ENCODE measurements around the gene VPREB1.
"Not testable (repeated sequence)": the region's sequence is repeated elsewhere in the genome, so short reads cannot be mapped to it uniquely, and the experiment has no call there.

VPREB1 gene, protein sequence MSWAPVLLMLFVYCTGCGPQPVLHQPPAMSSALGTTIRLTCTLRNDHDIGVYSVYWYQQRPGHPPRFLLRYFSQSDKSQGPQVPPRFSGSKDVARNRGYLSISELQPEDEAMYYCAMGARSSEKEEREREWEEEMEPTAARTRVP

DNA sequence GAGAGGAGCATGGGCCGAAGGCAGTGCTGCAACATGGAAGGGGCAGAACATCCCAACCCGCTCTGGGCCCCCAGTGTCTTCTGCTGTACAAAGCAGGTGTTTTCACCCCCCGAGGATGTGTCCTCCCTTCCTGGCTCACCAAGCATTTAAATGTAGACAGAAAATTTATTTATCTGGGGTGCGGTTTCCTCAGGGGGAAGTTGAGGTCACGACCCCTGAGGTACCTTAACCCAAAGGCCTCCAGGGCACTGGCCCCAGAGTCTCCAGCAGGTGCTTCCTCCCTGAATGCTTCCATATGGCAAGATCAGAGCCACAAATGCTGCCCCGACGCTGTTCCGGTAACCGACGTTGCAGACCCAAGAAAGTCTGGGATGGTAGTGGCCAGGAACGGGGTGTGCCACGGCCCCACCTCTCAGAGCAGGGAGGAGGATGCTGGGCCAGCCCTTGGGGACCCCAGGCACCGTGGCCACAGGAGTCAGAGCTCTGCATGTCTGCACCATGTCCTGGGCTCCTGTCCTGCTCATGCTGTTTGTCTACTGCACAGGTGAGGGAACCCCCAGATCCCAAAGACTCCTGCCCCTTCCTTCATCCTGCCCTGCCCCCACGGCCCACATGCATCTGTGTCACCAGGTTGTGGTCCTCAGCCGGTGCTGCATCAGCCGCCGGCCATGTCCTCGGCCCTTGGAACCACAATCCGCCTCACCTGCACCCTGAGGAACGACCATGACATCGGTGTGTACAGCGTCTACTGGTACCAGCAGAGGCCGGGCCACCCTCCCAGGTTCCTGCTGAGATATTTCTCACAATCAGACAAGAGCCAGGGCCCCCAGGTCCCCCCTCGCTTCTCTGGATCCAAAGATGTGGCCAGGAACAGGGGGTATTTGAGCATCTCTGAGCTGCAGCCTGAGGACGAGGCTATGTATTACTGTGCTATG lies at the start of gene VPREB1:
VPREB1 (plus strand) TSS at position 471 of the 935 bp plus-strand sequence; CDS start at position 499, 28 bp downstream.
- DNase-seq: no peak

DNA sequence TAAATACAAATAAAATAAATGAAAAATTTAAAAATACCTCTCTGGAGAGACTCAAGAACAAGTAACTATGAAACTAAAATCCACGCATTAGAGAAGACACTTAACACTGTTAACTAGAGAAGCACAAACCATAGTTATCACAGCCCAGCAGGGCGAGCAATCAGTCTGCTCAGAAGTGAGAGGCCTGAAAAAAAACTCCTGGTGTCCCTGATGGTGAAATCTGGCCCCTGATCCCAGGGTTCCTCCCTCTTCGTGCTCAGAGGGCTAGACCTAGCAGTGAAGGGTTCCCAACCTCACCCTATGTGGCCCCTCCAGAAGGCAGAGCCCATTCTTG lies 49.7 kb upstream of the VPREB1 start:
- no peak for DNase-seq

DNA sequence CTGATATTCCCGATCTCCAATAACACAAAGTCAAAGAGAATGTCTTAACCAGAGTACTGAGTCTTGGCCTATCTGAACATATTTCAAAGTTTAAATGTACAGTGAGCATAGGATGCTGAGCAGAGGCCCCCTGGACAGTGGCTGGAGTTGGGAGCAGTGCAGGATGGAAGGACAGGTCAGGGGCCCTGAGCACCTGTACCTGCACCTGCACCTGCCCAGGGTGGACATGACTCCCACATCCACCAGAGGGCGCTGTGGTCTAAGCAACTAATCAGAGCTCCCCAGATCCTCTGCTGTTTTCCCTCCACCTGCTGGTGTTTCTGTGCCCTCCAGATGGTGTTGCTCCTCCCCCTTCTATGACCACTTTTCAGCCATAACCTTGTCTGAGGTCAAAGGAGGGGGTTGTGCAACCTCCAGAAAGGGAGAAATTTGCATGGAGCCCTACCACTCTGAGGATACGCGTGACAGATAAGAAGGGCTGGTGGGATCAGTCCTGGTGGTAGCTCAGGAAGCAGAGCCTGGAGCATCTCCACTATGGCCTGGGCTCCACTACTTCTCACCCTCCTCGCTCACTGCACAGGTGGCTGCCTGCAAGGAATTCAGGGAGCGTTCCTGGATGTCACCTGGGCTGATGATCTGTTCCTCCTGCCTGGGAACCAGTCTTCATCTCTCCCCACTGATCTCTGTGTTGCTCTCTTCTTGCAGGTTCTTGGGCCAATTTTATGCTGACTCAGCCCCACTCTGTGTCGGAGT lies 49.1 kb upstream of the VPREB1 start:
- DNase-seq: peak; percentile 80

DNA sequence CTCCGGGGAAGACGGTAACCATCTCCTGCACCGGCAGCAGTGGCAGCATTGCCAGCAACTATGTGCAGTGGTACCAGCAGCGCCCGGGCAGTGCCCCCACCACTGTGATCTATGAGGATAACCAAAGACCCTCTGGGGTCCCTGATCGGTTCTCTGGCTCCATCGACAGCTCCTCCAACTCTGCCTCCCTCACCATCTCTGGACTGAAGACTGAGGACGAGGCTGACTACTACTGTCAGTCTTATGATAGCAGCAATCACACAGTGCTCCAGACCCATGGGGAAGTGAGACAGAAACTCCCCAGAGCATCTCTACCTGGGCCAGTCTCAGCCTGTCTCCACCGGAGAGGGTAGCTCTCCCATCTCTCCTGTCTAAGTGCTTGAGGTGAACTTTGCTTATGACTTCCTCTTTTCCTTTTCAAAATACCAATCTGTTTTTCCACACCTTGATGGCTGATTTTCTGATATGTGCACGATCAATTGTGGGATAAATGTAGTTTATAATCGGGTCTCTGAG lies 48.5 kb upstream of the VPREB1 start:
- DNase-seq: no peak

DNA sequence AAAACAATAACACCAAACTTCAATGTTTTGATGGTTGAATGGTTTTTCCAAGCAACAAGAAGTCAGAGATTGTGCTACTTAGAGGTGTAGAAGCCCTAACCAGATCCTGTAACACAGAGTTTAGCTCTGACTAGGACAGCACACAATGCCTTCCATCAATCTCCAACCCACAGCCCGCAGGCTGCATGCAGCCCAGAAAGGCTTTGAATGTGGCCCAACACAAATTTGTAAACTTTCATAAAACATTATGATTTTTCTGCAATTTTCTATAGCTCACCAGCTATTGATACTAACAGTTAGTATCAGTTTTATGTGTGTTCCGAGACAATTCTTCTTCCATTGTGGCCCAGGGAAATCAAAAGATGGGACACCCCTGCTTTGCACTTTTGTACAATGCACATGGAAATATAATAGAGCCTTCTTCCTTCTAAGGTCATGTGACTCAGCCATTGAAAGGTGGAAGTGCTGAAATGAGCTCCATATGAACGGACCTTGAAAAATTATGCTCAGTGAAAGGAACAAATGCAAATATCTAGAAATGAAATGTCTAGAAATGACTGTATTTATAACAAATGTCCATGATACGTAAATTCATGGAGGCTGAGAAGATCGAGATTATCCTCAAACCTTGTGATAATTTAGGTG lies 47.6 kb upstream of the VPREB1 start:
- no peak for DNase-seq

DNA sequence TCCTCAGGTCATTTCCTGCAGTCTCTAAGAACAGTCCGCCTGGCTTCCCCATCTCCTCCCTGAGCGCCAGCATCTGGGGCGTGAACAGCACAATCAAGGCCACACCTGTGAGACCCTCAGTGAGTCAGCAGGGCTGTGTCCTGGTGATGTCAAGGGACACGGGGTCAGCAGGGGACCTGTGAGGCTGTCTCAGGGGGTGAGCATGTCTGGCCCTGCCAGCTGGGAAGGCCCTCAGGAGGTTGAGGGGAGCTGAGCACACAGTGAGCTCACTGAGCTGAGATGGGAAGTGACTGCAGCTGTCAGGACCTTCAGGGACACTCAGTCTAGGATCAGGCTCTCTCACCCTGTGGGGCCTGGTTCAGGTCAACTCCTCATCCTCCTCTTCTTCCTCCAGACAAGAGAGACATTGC lies 46.6 kb upstream of the VPREB1 start:
- no peak for DNase-seq

DNA sequence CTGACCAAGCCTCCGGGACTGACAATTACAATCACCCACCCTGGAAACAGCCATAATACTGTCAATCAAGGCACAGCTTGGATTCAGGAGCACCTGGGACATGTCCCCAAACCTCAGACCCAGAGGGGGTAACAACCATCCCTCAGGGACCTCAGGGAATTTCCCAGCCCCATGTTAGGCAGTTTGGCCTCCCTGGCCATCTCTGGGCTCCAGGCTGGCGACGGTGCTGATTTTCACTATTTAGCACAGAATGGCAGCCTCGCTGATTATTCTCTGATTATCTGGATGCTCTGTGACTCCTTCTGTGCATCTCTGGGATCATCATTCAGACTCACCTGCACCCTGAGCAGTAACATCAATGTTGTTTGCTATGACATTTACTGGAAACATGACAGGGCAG lies 45.8 kb upstream of the VPREB1 start:
- no peak for DNase-seq

DNA sequence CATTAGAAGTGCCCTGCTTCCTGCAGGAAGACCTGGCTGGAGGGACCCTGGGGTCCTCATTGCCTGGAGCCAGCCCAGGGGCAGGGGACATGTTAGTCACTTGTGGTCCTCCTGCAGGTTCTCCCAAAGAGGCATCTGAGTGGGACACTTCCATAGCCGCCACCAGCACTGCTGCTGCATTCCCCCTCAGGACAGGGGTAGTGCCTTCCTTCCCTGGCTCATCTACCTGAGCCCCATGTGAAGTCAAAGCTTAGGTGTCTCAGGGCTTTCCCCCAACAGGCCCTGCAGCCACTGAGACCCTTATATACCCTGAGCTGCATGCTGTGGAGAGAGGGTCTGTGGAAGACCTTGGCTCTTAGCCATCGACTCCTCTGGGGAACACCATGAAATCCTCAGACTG lies 45.0 kb upstream of the VPREB1 start:
- DNase-seq: no peak

DNA sequence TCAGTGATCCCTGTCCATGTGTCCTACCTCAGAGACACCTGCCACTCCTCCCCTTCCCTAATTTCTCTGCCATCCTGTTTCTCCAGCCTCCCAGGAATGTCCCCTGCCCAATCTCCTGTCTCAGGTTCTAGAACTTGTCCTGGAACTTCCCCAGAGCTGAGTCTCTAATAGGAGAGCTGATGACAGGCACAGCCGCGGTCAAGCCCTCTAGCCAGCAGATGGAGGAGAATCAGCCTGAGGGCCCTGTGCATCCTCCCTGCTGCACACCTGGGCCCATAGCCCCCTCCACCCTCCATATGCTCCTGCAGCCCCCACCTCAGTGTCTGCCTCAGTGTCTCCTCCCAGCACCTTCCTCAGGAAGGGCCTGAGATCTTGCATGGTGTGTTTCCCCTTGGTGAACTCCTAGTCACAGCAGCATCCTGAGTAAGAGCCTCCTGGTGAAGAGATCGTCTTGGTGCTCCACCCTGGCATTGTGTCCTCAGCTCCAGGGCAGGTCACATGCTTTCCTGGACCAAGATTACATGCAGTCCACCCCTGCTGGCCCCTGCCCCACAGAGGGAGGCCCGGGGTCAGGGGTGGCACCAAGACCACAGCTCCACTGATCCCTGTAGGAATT lies 43.9 kb upstream of the VPREB1 start:
- no peak for DNase-seq

DNA sequence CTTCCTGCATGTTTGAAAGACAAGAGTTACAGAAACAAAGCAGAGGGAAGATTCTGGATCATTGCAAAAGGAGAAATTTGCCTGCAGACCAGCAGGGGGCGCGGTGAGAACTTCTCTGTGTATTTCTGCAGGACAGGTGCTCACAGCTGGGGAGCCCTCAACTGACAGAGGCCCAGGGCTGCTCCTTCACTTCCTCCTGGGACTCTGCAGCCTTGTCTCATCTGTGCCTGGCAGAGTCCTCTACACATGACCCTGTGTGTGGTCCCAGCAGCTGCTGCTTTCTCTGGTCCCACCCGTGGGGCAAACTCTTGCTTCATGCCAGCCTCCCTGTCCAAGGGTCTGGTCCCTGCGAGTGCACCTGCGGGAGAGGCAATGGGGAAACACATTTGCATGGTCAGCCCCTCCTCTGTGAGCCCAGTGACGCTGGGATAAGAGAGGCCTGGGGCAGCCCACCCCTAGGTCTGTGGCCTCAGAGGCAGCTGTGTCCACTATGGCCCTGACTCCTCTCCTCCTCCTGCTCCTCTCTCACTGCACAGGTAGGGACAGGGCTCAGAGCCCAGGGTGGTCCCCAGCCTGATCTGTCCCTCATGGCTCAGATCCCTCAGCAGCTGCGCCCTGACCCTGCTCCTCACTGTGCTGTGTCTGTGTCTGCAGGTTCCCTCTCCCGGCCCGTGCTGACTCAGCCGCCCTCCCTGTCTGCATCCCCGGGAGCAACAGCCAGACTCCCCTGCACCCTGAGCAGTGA lies 43.2 kb upstream of the VPREB1 start:
- peak; percentile 67 for DNase-seq

DNA sequence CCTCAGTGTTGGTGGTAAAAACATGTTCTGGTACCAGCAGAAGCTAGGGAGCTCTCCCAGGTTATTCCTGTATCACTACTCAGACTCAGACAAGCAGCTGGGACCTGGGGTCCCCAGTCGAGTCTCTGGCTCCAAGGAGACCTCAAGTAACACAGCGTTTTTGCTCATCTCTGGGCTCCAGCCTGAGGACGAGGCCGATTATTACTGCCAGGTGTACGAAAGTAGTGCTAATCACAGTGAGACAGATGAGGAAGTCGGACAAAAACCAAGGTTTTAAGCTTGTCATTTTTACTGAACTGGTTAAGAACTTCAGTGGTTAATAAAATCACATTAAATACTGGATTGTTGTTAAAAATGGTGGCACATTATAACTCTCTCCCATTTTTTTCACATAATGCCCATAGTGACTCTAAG lies 42.6 kb upstream of the VPREB1 start:
- DNase-seq: no peak

DNA sequence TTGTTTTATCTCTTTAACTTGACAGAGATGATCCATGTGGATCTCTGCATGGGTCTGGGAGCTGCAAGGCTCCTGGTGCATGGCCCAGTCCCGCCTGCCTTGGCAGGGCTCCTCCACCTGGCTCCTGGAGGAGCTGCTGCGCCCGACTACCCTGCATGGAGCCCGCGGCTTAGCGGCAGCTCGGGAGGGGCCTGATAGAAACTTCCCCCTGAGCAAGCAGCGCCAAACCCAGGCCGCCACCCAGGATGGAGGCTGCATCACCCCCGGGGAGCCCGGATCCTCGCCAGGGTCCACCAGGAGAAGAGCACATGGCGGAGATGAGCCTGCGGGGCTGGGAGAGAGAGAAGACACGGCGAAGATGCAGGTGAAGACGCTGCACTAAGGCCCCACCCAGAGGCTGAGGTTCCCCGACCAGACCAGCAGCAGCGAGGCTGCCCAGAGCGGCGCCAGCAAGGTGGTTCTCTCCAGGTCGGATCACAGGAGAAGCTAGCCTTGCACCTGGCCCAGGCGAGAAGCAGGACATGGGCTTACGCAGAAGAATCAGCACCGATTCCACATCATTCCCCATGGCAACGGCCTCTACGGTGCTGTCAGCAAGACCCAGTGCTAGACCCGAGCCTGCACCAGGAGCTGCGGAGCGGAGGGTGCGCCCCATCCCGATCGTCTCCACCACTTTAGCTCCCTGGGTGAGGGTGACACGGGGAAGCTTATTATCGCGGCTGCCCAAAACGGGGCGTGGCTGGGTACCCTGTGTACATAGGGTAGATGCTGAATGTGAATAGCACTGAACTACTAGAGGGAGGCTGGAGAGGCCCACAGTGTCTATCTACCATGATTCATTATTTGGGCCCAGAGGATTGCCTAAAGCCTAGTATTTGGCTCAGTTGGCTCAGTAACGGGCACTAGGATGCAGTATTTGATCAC lies 41.3 kb upstream of the VPREB1 start:
- no peak for DNase-seq

DNA sequence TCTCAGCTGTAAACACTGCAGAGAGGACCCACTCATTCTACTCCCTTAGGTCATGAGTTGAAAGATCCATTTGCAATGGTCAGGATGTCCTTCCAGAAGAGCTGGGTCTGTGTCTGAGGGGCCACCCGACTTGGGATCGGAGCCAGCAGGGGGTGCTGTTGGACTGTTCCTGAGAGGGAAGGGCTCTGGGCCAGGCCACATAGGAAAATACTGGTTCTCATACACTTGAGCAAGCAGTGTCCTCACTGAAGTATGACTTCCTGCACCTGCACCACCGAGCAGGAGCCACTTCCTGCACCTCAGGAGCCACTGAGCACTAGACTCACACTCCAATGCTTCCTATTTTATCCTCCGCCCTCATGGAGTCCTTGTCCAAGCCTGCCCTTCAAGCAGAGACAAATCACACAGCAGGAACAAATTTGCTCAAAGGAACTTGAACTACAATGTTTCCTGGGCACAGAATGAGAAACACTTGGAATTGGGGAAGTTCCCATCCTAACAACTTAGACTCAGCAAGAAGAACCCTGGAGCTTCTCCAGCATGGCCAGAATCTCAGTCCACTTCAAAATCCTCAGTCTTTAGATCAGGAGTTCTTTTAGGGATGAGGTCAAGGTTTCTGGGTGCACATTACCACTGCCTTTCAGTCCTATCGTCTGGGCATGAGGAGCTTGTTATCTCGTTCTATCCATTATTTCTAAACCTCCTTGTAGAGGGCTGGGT lies 36.6 kb upstream of the VPREB1 start:
- DNase-seq: peak; percentile 81

DNA sequence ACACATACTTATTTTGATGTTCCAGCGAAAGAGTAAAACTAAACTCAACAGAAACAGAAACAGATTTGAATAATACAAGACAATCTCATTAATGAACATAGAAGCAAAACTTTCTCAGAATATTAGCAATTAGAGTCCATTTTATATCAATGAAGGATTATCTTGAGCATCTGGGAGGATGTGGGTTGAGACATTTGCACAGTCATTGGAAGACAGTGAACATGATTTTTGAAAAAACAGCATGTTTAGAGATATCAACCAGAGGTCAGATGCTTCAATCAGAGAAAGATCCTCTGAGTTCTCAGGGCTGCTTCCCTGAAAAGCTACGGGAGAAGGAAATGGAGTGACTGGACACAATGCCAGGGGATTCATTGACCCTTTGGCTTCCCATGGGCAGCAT lies 35.9 kb upstream of the VPREB1 start:
- no peak for DNase-seq

DNA sequence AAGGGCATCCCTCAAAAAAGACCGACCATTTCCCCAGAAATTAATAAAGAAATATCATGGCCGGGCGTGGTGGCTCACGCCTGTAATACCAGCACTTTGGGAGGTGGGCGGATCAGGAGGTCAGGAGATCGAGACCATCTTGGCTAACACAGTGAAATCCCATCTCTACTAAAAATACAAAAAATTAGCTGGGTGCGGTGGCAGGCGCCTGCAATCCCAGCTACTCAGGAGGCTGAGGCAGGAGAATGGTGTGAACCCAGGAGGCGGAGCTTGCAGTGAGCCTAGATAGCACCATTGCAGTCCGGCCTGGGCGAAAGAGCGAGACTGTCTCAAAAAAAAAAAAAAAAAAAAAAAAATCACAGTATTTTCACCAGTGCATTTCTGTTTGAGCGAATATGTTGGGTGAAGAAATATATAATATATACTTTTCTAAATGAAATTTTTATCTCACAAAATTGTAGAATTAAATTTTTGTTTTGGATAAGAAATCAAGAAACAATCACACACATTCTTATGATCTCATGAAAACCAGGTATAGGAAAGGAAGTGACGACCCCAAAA lies 35.4 kb upstream of the VPREB1 start:
- DNase-seq: not testable (repeated sequence)

DNA sequence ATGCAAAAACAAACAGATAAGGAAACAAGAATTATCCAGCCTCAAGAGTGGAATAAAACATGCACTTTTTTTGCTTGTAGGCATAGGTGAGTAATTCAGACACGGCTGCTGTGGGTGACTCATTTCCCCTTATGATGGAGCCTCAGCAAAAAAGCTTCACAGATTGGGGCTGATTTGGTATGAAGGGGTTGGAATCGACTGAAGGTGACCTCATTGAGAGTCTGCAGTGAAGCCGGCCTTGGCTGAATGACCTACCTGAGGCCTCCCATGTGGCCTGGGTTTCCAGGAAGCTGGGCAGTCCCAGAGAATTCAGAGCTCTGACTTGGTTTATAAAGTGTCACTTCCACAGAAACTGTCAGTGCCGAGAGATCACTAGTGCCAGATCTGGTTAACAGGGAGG lies 34.2 kb upstream of the VPREB1 start:
- DNase-seq: peak; percentile 55

DNA sequence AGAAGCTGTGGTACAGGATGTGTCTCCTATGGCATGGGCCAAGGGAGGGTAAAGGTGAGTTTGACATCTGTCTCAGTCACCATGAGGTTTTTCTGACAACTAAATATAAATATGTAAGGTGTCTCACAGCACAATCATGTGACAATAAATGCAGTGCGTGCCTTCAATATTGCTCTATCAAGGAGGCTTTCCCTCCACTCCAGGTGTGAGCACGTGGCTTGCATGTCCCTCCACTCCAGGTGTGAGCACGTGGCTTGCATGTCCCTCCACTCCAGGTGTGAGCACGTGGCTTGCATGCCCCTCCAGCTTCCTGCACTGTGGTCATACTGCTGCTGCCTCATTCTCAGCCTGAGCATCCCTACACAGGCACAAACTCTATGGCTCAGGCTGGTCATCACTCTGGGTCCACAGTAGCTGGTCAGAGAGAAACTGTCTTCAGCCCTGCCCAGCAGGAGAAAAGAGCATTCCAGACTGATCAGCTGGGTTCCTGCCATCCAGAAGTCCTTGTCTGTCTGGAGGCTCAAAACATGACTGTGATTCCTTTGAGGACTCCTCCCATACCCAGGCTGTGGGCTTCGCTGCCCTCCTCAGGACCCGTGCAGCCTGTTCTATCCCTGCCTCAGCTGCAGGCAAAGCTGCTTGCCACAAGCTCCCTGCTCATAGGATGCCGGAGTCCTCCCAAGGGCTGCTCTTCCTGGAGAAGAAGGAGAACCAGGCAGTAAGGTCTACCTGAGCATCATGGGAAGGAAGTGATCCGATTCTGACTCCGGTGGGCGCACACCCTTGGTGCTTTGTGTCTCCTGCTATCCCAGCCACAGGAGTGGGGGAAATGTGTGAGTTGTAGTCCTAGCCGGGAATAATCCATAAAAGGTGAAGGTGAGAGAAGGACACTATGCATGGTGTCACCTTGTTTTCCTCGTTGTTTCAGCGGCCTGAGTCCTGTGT lies 33.4 kb upstream of the VPREB1 start:
- no peak for DNase-seq

DNA sequence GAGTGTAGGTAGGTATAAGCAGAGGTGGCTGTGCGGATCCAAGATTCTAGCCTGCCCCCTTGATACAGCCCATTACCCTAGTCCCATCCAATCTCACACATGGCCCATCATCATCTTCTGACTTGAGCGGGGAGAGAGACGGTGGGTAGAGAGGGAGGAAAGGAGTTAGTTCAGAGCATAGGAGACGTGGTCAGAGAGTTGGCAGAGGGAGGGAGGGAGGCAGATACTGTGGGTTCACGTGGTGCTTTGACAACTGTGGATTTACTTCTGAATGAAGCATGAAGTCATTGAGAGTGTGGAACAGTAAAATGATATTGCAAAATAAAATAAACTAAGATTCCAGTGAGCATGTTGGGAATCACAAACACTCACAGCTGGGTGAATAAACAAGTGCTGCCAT lies 31.4 kb upstream of the VPREB1 start:
- DNase-seq: no peak

Data from activated naive CD4-positive, alpha-beta T cell treated with Interleukin-2 at 50 U/mL for 16 hours (primary cell).